ENCODE data around the gene PLEKHF1. TPM values are rescaled to one million over a fixed set of nuclear protein-coding genes. Genes with fewer than 3 reads are reported as not detected.

The PLEKHF1 gene
- total and polyA plus RNA-seq, 2 donors (not counting 1 experiment from before 2014, with no cell fraction given): 5.5 to 9.8 TPM

GRCh38 chr19:29673451-29674371 is 8.4 kb downstream of the PLEKHF1 start:
- H3K4me2 ChIP-seq (replicated peaks; ENCODE audit: low read depth, low read length, poor library complexity, severe bottlenecking): peak overlapping the region; percentile 76
- peak overlapping the region; percentile 57 for H2AFZ ChIP-seq (ENCODE audit: insufficient read depth, low read depth, low read length, poor library complexity, severe bottlenecking)
- Mint-ChIP-seq H3K27ac (peak overlapping the region; percentile 89), H3K4me1 (peaks cover 52% of the 10 kb centered on the region), H3K4me3 (peak overlapping the region; percentile 61), H3K9me3 (ENCODE audit: insufficient read depth) (no peaks in the 10 kb centered on the region), H3K27me3 (no peaks in the 10 kb centered on the region)
- H3K9ac ChIP-seq (ENCODE audit: low read length): peak overlapping the region; percentile 53
- ChIA-PET CTCF (interaction anchor here (0.8 to 4.7 kb wide), 7 partner anchors 8 to 63 kb away, joined by 4 to 52 read pairs (median 7); partner anchors contain the start of genes C19orf12 and PLEKHF1), POLR2A (interaction anchor here (2.1 to 2.2 kb wide), 2 partner anchors 41 to 68 kb away, joined by 6 to 9 read pairs; partner anchors contain the start of genes C19orf12 and POP4)
- peaks cover 37 to 59% of the 10 kb centered on the region in 2 donors for H3K4me1 ChIP-seq (ENCODE audit: control insufficient read depth in 2 of 2, insufficient read depth in 2 of 2, low read length in 2 of 2)
- H3K36me3 ChIP-seq (replicated peaks in 1 of 2; ENCODE audit: control extremely low read depth in 1 of 2, control insufficient read depth in 1 of 2, extremely low read depth in 1 of 2, insufficient read depth in 2 of 2, low read length in 1 of 2): peaks cover 0 to 12% of the 10 kb centered on the region in 2 experiments
- no peaks in the 10 kb centered on the region for H3K27me3 ChIP-seq (replicated peaks in 1 of 4; ENCODE audit: control extremely low read depth in 1 of 4, control insufficient read depth in 3 of 4, insufficient read depth in 4 of 4, low read length in 3 of 4)
- WGBS (ENCODE audit: insufficient coverage): 94% methylated on average over 54 of the region's 57 CpGs
- peak overlapping the region; percentile 89 to 96 for H3K27ac ChIP-seq (ENCODE audit: low read length in 2 of 2)
- TF ChIP-seq CTCF (IDR thresholded peaks at IDR 0.05) (no peak), EZH2 (IDR thresholded peaks at IDR 0.05; ENCODE audit: borderline replicate concordance, insufficient read depth, low read depth, low read length, poor library complexity, severe bottlenecking) (no peak)
- H3K9me3 ChIP-seq (ENCODE audit: control extremely low read depth in 1 of 3, control insufficient read depth in 2 of 3, insufficient read depth in 1 of 3, low read length in 2 of 3): no peaks in the 10 kb centered on the region
- no peak for ATAC-seq (ENCODE audit: low read depth)
- no peak for DNase-seq
- no peaks in the 10 kb centered on the region for H4K20me1 ChIP-seq (ENCODE audit: control insufficient read depth, insufficient read depth, low read length, poor library complexity, severe bottlenecking)
- H3K4me3 ChIP-seq (ENCODE audit: control extremely low read depth in 1 of 5, extremely low read depth in 1 of 5, insufficient read depth in 1 of 5, low read depth in 2 of 5, low read length in 4 of 5): peak overlapping the region in 1 of 5 experiments; percentile 39
- intact Hi-C loops (cut with micrococcal nuclease): loop anchor here (1.0 to 5.0 kb wide), 4 partner anchors 8 to 269 kb away; partner anchors contain the start of genes C19orf12, PLEKHF1 and URI1
- H3K79me2 ChIP-seq (ENCODE audit: control insufficient read depth, insufficient read depth, low read length): peaks cover 64% of the 10 kb centered on the region
